Activated naive CD4-positive, alpha-beta T cell (primary cell): ENCODE data around the gene KLF2.

Experiments
- DNase-seq, 4 experiments: peaks; one replicate each; lab custom pipeline; 2025; lab: John Stamatoyannopoulos, UW

KLF2 gene

GRCh38 chr19:16308081-16308480, 16.5 kb upstream of the KLF2 start:
- DNase-seq, result no peak

- no peak for DNase-seq
Observed at GRCh38 chr19:16309643-16310042, 15.0 kb upstream of the KLF2 start.

GRCh38 chr19:16315825-16316505, 8.7 kb upstream of the KLF2 start:
- no peak for DNase-seq

- no peak for DNase-seq
Observed at GRCh38 chr19:16316506-16316882, 8.1 kb upstream of the KLF2 start.

- DNase-seq, result peak in 1 of 4 experiments; percentile 18
Observed at GRCh38 chr19:16319481-16319880, 5.1 kb upstream of the KLF2 start.

GRCh38 chr19:16320987-16321386, 3.6 kb upstream of the KLF2 start:
- DNase-seq, result no peak

- peak in 2 of 4 experiments; percentile 47 to 59 for DNase-seq
Observed at GRCh38 chr19:16325161-16325527, 518 bp downstream of the KLF2 start.

- peak in 2 of 4 experiments; percentile 38 to 60 for DNase-seq
Observed at GRCh38 chr19:16325641-16326400, 1.2 kb downstream of the KLF2 start.

- DNase-seq, result peak in 1 of 4 experiments; percentile 56
Observed at GRCh38 chr19:16326401-16327168, 2.0 kb downstream of the KLF2 start.

- no peak for DNase-seq
Observed at GRCh38 chr19:16327169-16327475, 2.5 kb downstream of the KLF2 start.

GRCh38 chr19:16327501-16327900, 2.9 kb downstream of the KLF2 start:
- DNase-seq, result no peak

GRCh38 chr19:16327911-16328823, 3.5 kb downstream of the KLF2 start:
- DNase-seq, result peak in 1 of 4 experiments; percentile 28

GRCh38 chr19:16328824-16329482, 4.3 kb downstream of the KLF2 start:
- DNase-seq, result peak in 2 of 4 experiments; percentile 26 to 40

- peak; percentile 58 to 87 (median 77) for DNase-seq
Observed at GRCh38 chr19:16330368-16330801, 5.8 kb downstream of the KLF2 start.

GRCh38 chr19:16330806-16331690, 6.4 kb downstream of the KLF2 start:
- DNase-seq, result peak in 1 of 4 experiments; percentile 46

GRCh38 chr19:16333001-16333586, 8.5 kb downstream of the KLF2 start:
- no peak for DNase-seq

GRCh38 chr19:16334411-16334810, 9.8 kb downstream of the KLF2 start:
- no peak for DNase-seq

GRCh38 chr19:16335226-16335625, 10.6 kb downstream of the KLF2 start:
- DNase-seq, result no peak

GRCh38 chr19:16336571-16336970, 11.9 kb downstream of the KLF2 start:
- no peak for DNase-seq
